K562 treated with DMSO at 1 percent for 4 hours (cell line): ENCODE results near the gene MRGPRX4. TPM values are rescaled to one million over a fixed set of nuclear protein-coding genes. Genes with fewer than 3 reads are reported as not detected.

Source experiments
- total RNA-seq: library from RNA; unstranded; fragments of 300-600 nt; gene quantifications from 2 replicates; pipeline ENCODE4 v1.2.3, GENCODE V29; 2022; ENCODE audit not compliant: insufficient read depth

Gene MRGPRX4
- not detected in 2 replicates for total RNA-seq

GRCh38 chr11:18172666-18173065 is at the start of gene MRGPRX4:
Gene MRGPRX4, plus strand, starts transcription at chr11:18172837. Its CDS starts 420 bp downstream, at chr11:18173257.

GRCh38 chr11:18132341-18132740 is 40.3 kb upstream of the MRGPRX4 start, which contains the start of gene MRGPRX3:
Gene MRGPRX3, plus strand, starts transcription at chr11:18132571. Its CDS starts 4,632 bp downstream, at chr11:18137203.

Other genes with a start within 250 kb of the MRGPRX4 start
- 13.1 and 41.6 TPM in 2 replicates for gene SERGEF, start 159.8 kb upstream of the MRGPRX4 start, total RNA-seq
- 0.27 TPM in 1 of 2 replicates, not detected in the other for gene TPH1, start 126.6 kb upstream of the MRGPRX4 start, total RNA-seq
- gene SAAL1, start 66.8 kb upstream of the MRGPRX4 start, total RNA-seq = 12.4 and 31.1 TPM in 2 replicates
- not detected in 2 replicates for gene MRGPRX3, start 40.3 kb upstream of the MRGPRX4 start, total RNA-seq
- not detected in 2 replicates for gene SAA4, start 64.0 kb downstream of the MRGPRX4 start, total RNA-seq
- gene SAA2, start 75.8 kb downstream of the MRGPRX4 start, total RNA-seq = not detected in 2 replicates
- gene SAA1, start 93.4 kb downstream of the MRGPRX4 start, total RNA-seq = not detected in 2 replicates
- gene HPS5, start 149.3 kb downstream of the MRGPRX4 start, total RNA-seq = 16.9 and 17.5 TPM in 2 replicates
- 36.7 and 41.5 TPM in 2 replicates for gene GTF2H1, start 149.7 kb downstream of the MRGPRX4 start, total RNA-seq
- 278 and 282 TPM in 2 replicates for gene LDHA, start 221.7 kb downstream of the MRGPRX4 start, total RNA-seq
- gene LDHC, start 239.5 kb downstream of the MRGPRX4 start, total RNA-seq = not detected in 2 replicates